GM12874 (cell line): ENCODE results near the gene PDS5B.

Experiments
- CTCF ChIP-seq: IDR thresholded peaks from 2 replicates; pipeline ENCODE4 v1.5.1; 2011; ENCODE audit warnings: low read depth, mild to moderate bottlenecking, control low read depth, low read length, moderate library complexity; ENCODE audit not compliant: insufficient read depth

Gene PDS5B

GRCh38 chr13:32682740-32683139 is 96.5 kb downstream of the PDS5B start:
- TF ChIP-seq CTCF = no peak

DNA sequence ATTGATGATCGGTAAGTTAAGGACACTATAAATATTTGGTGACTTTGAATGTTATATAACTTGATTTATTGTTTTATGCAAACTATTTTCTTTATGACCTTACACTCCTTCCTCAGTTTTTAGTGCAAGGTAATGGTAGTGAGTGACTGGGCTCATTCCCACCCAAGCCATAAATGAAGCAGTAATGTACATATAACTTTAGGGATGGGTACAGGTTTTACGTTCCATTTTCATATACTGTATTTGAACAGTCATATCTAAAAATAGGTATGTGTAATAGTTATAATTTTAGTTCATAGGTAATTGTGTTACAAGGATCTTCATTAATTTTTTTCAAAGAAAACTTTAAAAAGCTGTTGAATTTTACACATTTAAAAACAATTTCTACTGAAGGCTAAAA is 101.0 kb downstream of the PDS5B start:
- TF ChIP-seq CTCF = no peak

DNA sequence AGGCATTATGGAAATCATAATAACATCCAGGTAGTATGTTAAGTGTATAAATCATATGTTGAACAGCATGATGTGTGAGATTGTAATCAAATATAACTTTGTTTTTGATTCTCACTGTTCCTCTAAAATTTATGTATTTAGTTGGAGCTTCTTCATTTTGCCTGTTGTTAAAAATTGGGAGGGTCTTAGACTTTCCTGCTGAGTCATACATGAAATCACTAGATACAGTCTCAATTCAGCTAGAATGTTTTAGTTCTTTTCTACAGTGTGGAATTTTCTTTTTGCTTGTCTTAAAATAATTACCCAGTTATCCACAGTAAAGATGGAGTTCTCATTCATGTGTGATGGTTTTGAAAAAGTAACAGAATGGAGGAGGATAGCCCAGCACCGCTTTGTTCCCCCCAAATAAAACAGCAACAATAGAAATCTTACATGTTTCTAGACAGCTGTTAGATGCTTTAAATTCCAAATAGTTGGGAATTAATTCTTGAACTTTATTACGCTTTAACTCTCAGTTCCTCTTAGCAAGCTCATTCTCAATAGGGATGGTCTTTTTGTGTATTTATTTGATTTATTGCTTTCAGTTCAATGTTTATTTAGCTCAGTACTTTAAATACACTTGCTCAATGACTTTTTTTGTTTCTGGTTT is 109.5 kb downstream of the PDS5B start:
- no peak for TF ChIP-seq CTCF

- no peak for TF ChIP-seq CTCF
Observed at GRCh38 chr13:32707471-32707870, 121.2 kb downstream of the PDS5B start.

DNA sequence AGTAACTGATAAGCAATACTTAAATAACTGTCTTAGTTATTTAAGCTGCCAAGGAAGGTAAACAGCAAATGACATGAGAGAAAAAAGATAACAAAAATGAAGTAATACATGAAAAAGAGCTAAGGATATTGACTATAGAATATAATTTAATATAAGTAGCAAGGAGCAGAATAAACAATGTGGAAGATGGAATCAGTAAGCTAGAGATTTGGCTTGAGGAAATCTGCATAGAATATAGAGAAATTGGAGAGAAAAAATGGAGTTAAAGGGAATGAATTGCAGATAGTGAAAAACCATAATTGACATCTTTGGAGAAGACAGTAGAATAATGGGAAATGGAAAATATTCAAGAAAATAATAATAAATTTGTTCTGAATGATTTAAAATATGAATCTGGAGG is 127.1 kb downstream of the PDS5B start:
- no peak for TF ChIP-seq CTCF

DNA sequence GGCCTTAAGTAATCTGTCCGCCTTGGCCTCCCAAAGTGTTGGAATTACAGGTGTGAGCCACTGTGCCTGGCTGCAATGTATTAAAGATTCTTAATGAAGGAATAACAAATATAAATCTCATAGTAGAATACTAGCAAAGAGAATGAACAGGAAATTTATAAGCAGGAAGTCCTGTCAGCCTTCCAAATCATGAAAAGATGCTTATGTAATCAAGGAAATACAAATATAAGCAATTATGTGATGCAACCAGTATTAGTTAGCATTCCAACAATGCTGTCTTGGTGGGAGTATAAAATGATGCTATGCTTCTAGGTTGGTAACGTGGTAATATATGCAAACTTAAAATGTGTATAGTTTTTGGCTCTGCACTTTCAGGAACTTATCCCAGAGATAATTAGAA is 133.8 kb downstream of the PDS5B start:
- no peak for TF ChIP-seq CTCF

GRCh38 chr13:32722340-32722739 is 136.1 kb downstream of the PDS5B start:
- no peak for TF ChIP-seq CTCF
